GM12875 (cell line): Measurements from ENCODE around the gene GCHFR.

Source experiments
- H3K4me3 ChIP-seq: one replicate; pipeline ENCODE4 v1.5.1; 2011; ENCODE audit warnings: low read depth, low read length, control low read depth
- CTCF ChIP-seq: IDR thresholded peaks from 2 replicates; pipeline ENCODE4 v1.5.1; 2011; ENCODE audit warnings: low read depth, mild to moderate bottlenecking, control low read depth, inconsistent platforms, low read length, moderate library complexity, borderline replicate concordance; ENCODE audit not compliant: insufficient read depth

GCHFR gene

DNA sequence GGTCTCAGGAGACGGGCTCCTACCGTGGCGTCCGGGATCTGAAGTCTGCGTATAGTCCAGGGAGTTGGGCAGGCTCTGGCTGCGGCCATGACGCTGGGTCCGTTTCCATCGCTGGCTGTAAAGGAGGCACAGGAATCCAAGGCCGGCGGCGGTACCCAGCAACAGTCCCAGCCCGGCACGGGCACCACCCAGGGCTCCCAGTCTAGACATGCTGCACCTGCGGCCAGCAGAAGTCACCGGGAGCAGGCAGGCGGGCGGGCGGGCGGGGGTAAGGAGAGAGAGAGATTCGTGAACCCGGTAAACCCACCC is 9.3 kb upstream of the GCHFR start:
- TF ChIP-seq CTCF: no peak
- H3K4me3 ChIP-seq: peak overlapping the region; percentile 93

DNA sequence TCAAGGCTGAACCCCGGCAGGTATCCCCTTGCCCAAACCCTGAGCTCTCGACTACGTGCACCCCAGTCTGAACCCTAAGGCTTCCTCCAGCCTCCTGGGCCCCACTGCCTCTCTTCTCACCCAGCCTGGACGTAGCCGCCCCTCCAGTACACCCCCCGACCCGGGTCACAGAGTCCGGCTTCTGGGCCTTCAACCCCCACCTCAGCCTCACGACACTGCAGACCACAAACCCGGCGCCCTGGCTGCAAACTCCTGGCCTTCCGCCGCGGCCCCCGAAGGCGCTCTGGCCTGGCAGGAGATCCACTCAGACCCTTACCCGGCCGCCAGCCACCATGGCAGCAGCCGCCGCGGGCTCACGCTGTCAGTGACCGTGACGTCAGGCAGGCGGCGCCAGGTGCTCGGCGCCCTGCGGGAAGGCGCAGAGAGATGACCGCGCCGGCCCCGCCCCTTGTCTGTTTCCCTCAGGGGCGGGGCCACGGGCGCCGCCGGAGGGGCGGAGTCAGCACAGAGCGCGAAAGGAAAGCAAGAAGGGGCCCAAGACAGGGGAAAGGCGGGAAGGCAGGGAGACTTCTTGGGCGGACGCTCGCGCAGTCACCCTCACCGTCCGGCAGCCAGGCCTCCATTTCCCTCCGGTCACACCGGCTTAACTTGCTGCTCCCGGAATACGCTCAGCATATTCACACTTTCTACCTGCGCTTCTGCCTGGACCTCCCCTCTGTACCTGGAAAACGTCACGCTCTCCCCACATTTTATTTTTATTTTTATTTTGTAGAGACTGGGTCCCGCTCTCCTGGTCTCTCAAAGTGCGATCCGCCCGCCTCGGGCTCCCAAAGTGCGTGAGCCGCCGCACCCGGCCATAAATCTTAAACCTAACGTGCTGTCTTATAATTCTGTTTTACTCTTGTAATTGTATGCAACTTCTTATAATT is 8.7 kb upstream of the GCHFR start, which contains the start of gene RMDN3:
Gene RMDN3 (minus strand): TSS at position 372 of the 929 bp plus-strand sequence. CDS start 471 bp downstream, outside the sequence.
- H3K4me3 ChIP-seq: peak within 1 kb of the TSS; percentile 93
- no peak for TF ChIP-seq CTCF

DNA sequence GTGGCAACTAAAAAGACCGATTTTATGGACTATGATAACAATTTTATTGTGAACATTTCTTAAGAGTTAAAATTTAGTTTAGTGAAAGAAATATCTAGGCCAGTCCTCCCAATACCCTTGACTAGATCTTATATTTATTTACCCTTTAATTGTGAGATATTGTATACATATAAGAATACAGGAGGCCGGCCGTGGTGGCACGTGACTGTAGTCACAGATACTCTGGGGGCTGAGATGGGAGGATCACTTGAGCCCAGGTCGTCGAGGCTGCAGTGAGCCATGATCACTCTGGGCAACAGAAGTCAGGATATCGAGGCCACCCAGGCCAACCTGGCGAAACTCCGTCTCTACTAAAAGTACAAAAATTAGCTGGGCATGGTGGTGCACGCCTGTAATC is 8.1 kb upstream of the GCHFR start:
- H3K4me3 ChIP-seq: no peak overlapping the region
- no peak for TF ChIP-seq CTCF

DNA sequence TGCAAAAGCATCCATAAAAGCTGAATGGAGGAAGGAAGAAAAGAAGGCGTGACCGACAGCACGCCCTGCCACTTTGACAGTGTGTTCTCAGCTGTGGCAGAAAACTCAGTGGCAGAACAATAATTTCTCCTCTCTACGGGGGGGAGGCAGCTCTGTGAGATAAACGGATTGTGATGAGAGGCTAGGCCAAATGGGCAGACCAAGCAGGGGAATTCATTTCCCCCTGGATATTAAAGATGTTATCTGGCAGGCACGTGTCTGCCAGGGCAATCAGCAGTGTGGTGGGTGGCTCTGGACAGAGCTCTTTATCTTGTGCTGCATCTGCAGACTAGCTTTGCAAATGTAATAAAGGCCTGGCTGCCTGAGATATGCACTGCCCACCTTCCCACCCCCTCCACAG is 6.9 kb upstream of the GCHFR start:
- TF ChIP-seq CTCF: no peak
- H3K4me3 ChIP-seq: no peak overlapping the region

GRCh38 chr15:40759961-40760360 is 3.9 kb upstream of the GCHFR start:
- no peak overlapping the region for H3K4me3 ChIP-seq
- no peak for TF ChIP-seq CTCF

DNA sequence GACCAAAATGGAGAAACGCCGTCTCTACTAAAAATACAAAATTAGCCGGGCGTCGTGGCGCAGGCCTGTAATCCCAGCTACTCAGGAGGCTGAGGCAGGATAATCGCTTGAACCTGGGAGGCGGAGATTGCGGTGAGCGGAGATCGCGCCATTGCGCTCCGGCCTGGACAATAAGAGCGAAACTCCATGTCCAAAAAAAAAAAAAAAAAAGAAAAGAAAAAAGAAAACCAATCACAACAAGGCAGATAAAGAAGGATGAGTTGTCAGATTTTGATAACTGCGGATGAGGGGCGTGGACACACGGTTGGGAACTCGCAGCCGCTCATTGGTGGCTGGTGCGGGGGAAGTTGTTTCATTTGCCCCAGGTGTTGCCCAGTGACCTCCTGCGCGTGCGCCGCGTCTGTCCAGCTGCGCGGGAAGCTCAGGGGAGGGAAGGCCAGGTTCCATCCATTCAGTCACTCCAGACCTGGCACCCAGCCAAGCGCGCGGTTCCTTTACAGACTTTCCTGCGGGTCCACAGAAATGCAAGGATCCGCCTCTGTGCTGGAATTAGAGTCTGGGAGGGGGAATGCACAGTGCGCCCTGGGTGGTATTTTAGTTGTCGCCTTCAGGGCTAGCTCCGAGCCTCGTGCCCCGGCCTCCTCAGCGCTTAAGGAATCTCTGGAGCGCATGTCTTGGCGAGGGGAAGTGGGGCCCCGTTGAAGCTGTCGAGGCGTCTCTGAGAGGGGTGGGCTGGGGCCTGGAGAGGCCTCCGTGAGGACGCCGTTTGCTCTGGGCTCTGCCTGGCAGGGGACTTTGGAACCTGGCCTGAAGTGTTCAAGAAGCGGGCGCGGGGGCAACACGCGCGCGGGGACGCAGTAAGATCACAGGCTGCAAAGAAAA is 708 bp upstream of the GCHFR start:
- no peak for TF ChIP-seq CTCF

More for the DNA sequence above, 708 bp upstream of the GCHFR start:
- peak overlapping the region; percentile 91 for H3K4me3 ChIP-seq
